ENCODE measurements around the gene GRAMD2B. TPM values are rescaled to one million over a fixed set of nuclear protein-coding genes. Genes with fewer than 3 reads are reported as not detected.

The GRAMD2B gene
- total RNA-seq, 2 donors from 2014 or later = 59.3 to 79.5 TPM

- Histone ChIP-seq H3K36me3 (no peaks in the 10 kb centered on the region), H3K4me3 (no peak overlapping the region), H3K27ac (peak overlapping the region; percentile 16 to 28), H3K27me3 (replicated peaks; ENCODE audit: insufficient read depth) (no peaks in the 10 kb centered on the region), H3K9me3 (no peaks in the 10 kb centered on the region), H3K4me1 (ENCODE audit: control insufficient read depth in 1 of 2, low read depth in 2 of 2) (peaks cover 12 to 30% of the 10 kb centered on the region in 2 donors)
- no peak for TF ChIP-seq CTCF (IDR thresholded peaks at IDR 0.05)
- no peak for ATAC-seq (ENCODE audit: insufficient number of reproducible peaks, low FRiP score, low read depth)
- no peak for DNase-seq (ENCODE audit: low spot score)
Observed at GRCh38 chr5:126508251-126508961, 85.2 kb downstream of the GRAMD2B start.

DNA sequence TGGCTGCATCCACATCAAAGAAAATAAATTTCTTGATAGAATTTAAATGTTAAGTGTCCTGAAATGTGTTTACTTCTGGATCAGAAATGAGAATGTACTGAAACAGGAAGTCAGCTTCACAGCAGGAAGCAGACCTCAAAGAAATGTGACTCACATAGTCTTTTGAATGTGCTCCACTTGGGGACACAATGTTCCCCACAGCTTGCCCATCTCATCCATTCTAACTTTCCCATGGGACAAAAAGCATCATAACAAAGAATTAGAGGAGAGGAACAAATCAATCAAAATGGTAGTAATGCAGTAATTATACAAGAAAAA is 85.7 kb downstream of the GRAMD2B start:
- no peak for TF ChIP-seq CTCF (IDR thresholded peaks at IDR 0.05)
- DNase-seq (ENCODE audit: low spot score) (no peak), ATAC-seq (ENCODE audit: insufficient number of reproducible peaks, low FRiP score, low read depth) (peak; percentile 75)
- Histone ChIP-seq H3K27me3 (replicated peaks; ENCODE audit: insufficient read depth) (no peaks in the 10 kb centered on the region), H3K36me3 (no peaks in the 10 kb centered on the region), H3K4me1 (ENCODE audit: control insufficient read depth in 1 of 2, low read depth in 2 of 2) (peaks cover 7 to 26% of the 10 kb centered on the region in 2 donors), H3K27ac (peak overlapping the region in 1 of 2 donors; percentile 32), H3K4me3 (no peak overlapping the region), H3K9me3 (no peaks in the 10 kb centered on the region)

- Histone ChIP-seq H3K27ac (peak overlapping the region; percentile 1 to 32), H3K27me3 (replicated peaks; ENCODE audit: insufficient read depth) (no peaks in the 10 kb centered on the region), H3K4me3 (no peak overlapping the region), H3K4me1 (ENCODE audit: control insufficient read depth in 1 of 2, low read depth in 2 of 2) (peaks cover 4 to 22% of the 10 kb centered on the region in 2 donors), H3K36me3 (no peaks in the 10 kb centered on the region), H3K9me3 (no peaks in the 10 kb centered on the region)
- DNase-seq (ENCODE audit: low spot score) = no peak
- ATAC-seq (ENCODE audit: insufficient number of reproducible peaks, low FRiP score, low read depth) = no peak
- no peak for TF ChIP-seq CTCF (IDR thresholded peaks at IDR 0.05)
Observed at GRCh38 chr5:126509339-126509738, 86.1 kb downstream of the GRAMD2B start.

DNA sequence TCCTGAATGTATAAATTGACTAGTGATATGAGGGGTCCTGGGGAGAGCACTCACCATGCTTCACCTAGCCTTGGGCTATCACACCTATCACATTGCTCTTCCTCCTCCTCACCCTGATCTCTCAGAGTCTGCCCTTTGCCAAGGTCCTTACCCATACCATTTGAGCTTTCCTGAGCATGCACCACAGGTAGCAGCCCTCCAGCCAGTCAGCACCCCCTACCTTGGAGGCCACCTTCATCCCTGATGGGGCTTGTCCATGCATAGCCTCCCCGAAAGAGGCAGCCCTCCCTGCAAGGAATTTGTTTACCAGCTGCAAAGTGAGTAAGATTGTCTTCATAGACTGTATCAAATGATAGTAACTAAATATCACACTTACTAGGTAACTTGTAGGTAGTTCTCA is 88.8 kb downstream of the GRAMD2B start:
- no peak overlapping the region for H3K27ac ChIP-seq
- DNase-seq (ENCODE audit: low spot score) (no peak), ATAC-seq (ENCODE audit: insufficient number of reproducible peaks, low FRiP score, low read depth) (no peak)
- no peak for TF ChIP-seq CTCF (IDR thresholded peaks at IDR 0.05)
- no peaks in the 10 kb centered on the region for H3K27me3 ChIP-seq (replicated peaks; ENCODE audit: insufficient read depth)
- no peak overlapping the region for H3K4me3 ChIP-seq
- H3K9me3 ChIP-seq = no peaks in the 10 kb centered on the region
- H3K4me1 ChIP-seq (ENCODE audit: control insufficient read depth in 1 of 2, low read depth in 2 of 2) = peaks cover 4 to 42% of the 10 kb centered on the region in 2 donors
- H3K36me3 ChIP-seq = no peaks in the 10 kb centered on the region

GRCh38 chr5:126512451-126512850 is 89.2 kb downstream of the GRAMD2B start:
- Histone ChIP-seq H3K4me3 (no peak overlapping the region), H3K9me3 (no peaks in the 10 kb centered on the region), H3K27me3 (replicated peaks; ENCODE audit: insufficient read depth) (no peaks in the 10 kb centered on the region), H3K36me3 (no peaks in the 10 kb centered on the region), H3K4me1 (ENCODE audit: control insufficient read depth in 1 of 2, low read depth in 2 of 2) (peaks cover 4 to 43% of the 10 kb centered on the region in 2 donors), H3K27ac (no peak overlapping the region)
- TF ChIP-seq CTCF (IDR thresholded peaks at IDR 0.05) = no peak
- DNase-seq (ENCODE audit: low spot score) = no peak
- no peak for ATAC-seq (ENCODE audit: insufficient number of reproducible peaks, low FRiP score, low read depth)
